HepG2 (cell line): ENCODE results near the gene TBXA2R. TPM values are rescaled to one million over a fixed set of nuclear protein-coding genes. Genes with fewer than 3 reads are reported as not detected.
A peak's percentile ranks its signal among the peaks of the same experiment; 100 is the strongest.

Experiments
- ATAC-seq: fragments of 200-7000 bp; cut with Tn5 transposase; 3 replicates; pipeline ENCODE4 v1.9.1; 2020; ENCODE audit warnings: mild to moderate bottlenecking, moderate library complexity
- BruUV-seq: library from RNA; stranded (reverse); fragments of 400-500 nt; replicated peaks from 2 replicates; lab custom pipeline; 2021; lab: Mats Ljungman, UMichigan
- CTCF ChIA-PET: fragments of 300-600 bp; formaldehyde crosslinking; extraction: SDS; loops from one replicate; lab custom pipeline; 2021; ENCODE audit warnings: low total read pairs, inconsistent platforms, low intra/inter-chr PET ratio; lab: Yijun Ruan, JAX
- POLR2A ChIA-PET: fragments of 350-600 bp; sonication (Branson Sonifier 250); formaldehyde crosslinking; loops from one replicate; lab custom pipeline; 2020; ENCODE audit warnings: antibody characterized with exemption, inconsistent platforms; lab: Yijun Ruan, JAX
- DNase-seq: peaks from one replicate; pipeline ENCODE4 v3.0.0-alpha.2; 2015; ENCODE audit warnings: low spot score
- FAIRE-seq: peaks from 3 replicates; lab custom pipeline; 2011; peaks lifted over from hg19 to GRCh38; lab: Jason Lieb, UNC
- H2AFZ ChIP-seq: one replicate; pipeline ENCODE4 v1.6.1; 2011; ENCODE audit warnings: low read length, inconsistent platforms
- H3K27ac ChIP-seq: fragments of 300-600 bp; 3 replicates; pipeline ENCODE4 v1.8.0; 2011; ENCODE audit warnings: mixed run types, mild to moderate bottlenecking, mixed read lengths, low read length, inconsistent platforms; ENCODE audit not compliant: insufficient read depth; ENCODE audit errors: extremely low read length
- H3K27me3 ChIP-seq, 2 experiments: fragments of 200-600 bp in 1 of 2; 2 replicates in 1 of 2; 3 replicates in 1 of 2; pipeline versions ENCODE4 v1.6.0 to v1.8.0; 2011; ENCODE audit warnings: low read length in 2 of 2, mild to moderate bottlenecking in 2 of 2, moderate library complexity in 2 of 2, inconsistent platforms in 1 of 2; ENCODE audit not compliant: insufficient read depth in 2 of 2, control insufficient read depth in 1 of 2
- H3K36me3 ChIP-seq, 2 experiments: fragments of 200-600 bp in 1 of 2; replicated peaks in 1 of 2; 2 replicates in 1 of 2; 3 replicates in 1 of 2; pipeline versions ENCODE4 v1.5.1 to v1.8.0; 2011; ENCODE audit warnings: low read length in 2 of 2, inconsistent platforms in 1 of 2; ENCODE audit not compliant: insufficient read depth in 2 of 2, control insufficient read depth in 1 of 2
- H3K4me1 ChIP-seq: 2 replicates; pipeline ENCODE4 v1.5.1; 2012; ENCODE audit warnings: low read length, inconsistent platforms; ENCODE audit not compliant: insufficient read depth
- H3K4me2 ChIP-seq: 2 replicates; pipeline ENCODE4 v1.6.0; 2011; ENCODE audit warnings: low read depth, low read length, inconsistent platforms
- H3K4me3 ChIP-seq, 3 experiments: fragments of 200-600 bp in 1 of 3; sonication (generic), shearing (Covaris generic) in 1 of 3; replicated peaks in 1 of 3; 2 replicates each; pipeline ENCODE4 v1.5.1; 2011 to 2016; ENCODE audit warnings: low read length in 3 of 3, inconsistent platforms in 2 of 3, low read depth in 2 of 3, mild to moderate bottlenecking in 2 of 3, control low read depth in 1 of 3, mixed read lengths in 1 of 3; ENCODE audit not compliant: insufficient read depth in 1 of 3
- H3K79me2 ChIP-seq: one replicate; pipeline ENCODE4 v1.6.1; 2011; ENCODE audit warnings: low read length, inconsistent platforms; ENCODE audit not compliant: insufficient read depth
- H3K9ac ChIP-seq: 2 replicates; pipeline ENCODE4 v1.6.0; 2011; ENCODE audit warnings: mild to moderate bottlenecking, low read depth, low read length, inconsistent platforms; ENCODE audit not compliant: insufficient read depth
- H3K9me3 ChIP-seq: 2 replicates; pipeline ENCODE4 v1.5.1; 2012; ENCODE audit warnings: mild to moderate bottlenecking, low read length
- H4K20me1 ChIP-seq: 2 replicates; pipeline ENCODE4 v1.6.0; 2011; ENCODE audit warnings: inconsistent platforms, mild to moderate bottlenecking, low read length, moderate library complexity; ENCODE audit not compliant: insufficient read depth
- ELF4 ChIP-seq: sonication (generic); formaldehyde crosslinking; IDR thresholded peaks from 2 replicates; pipeline ENCODE4 v1.5.0; 2020; ENCODE audit warnings: missing genetic modification reagents, mild to moderate bottlenecking, moderate library complexity, borderline replicate concordance
- MAFG ChIP-seq: sonication (generic); formaldehyde crosslinking; IDR thresholded peaks from 2 replicates; pipeline ENCODE4 v1.5.1; 2020; ENCODE audit warnings: mild to moderate bottlenecking, missing genetic modification reagents
- MTA1 ChIP-seq: sonication (generic); formaldehyde crosslinking; IDR thresholded peaks from 2 replicates; pipeline ENCODE4 v1.4.0; 2020; ENCODE audit warnings: missing genetic modification reagents, mild to moderate bottlenecking, borderline replicate concordance
- NONO ChIP-seq, 2 experiments: fragments of 450-650 bp in 1 of 2; sonication (generic) in 1 of 2; formaldehyde crosslinking in 1 of 2; IDR thresholded peaks in 1 of 2; conservative IDR thresholded peaks in 1 of 2; 2 replicates each; pipeline versions ENCODE4 v1.6.1 to v1.8.0; 2017 to 2022; ENCODE audit warnings: mild to moderate bottlenecking in 1 of 2, missing genetic modification reagents in 1 of 2, moderate library complexity in 1 of 2
- PAWR ChIP-seq: sonication (generic); formaldehyde crosslinking; IDR thresholded peaks from 2 replicates; pipeline ENCODE4 v1.4.0; 2020; ENCODE audit warnings: missing genetic modification reagents, mild to moderate bottlenecking, borderline replicate concordance
- ZEB1 ChIP-seq: IDR thresholded peaks from 2 replicates; pipeline ENCODE4 v1.6.1; 2012; ENCODE audit warnings: mild to moderate bottlenecking, low read depth, inconsistent platforms; ENCODE audit not compliant: insufficient replicate concordance
- ZFP36 ChIP-seq: fragments of 150-350 bp; IDR thresholded peaks from 2 replicates; pipeline ENCODE4 v1.6.1; 2018; ENCODE audit warnings: borderline replicate concordance, low read length, low read depth; ENCODE audit not compliant: partially characterized antibody
- WGBS: methylation state at CpG from one replicate; pipeline ENCODE4 v1.1.6; 2017; ENCODE audit warnings: low lambda C conversion rate; 5-methylcytosine and 5-hydroxymethylcytosine counted together
- in situ Hi-C: cut with HindIII; loops from 2 replicates; pipeline ENCODE4 v1.10.0; 2017; ENCODE audit warnings: low pct_unique_long_range_greater_than_20kb; ENCODE audit not compliant: extremely low pct_ligation_motif_present
- intact Hi-C: fragments of 100-400 bp; cut with micrococcal nuclease; formaldehyde crosslinking; loops from one replicate; pipeline ENCODE4 v1.10.0; 2022; ENCODE audit not compliant: unreplicated experiment
- polyA plus RNA-seq, 8 experiments: library from polyadenylated mRNA; depleted of rRNA in 3 of 8; stranded (reverse) in 7 of 8; unstranded in 1 of 8; fragments of >200 nt; fragmentation: Illumina TruSeq in 4 of 8; extraction: Trizol in 4 of 8; gene quantifications; 2 replicates each; pipeline versions ENCODE4 v1.2.1 to v1.2.3, GENCODE V29; 2011 to 2016; ENCODE audit warnings: low read depth in 4 of 8, missing spikeins in 1 of 8, mixed read lengths in 1 of 8; ENCODE audit not compliant: insufficient read depth in 1 of 8
- total RNA-seq, 5 experiments: library from RNA; depleted of rRNA; stranded (reverse); fragments of >200 nt; fragmentation: Illumina TruSeq; extraction: Trizol; gene quantifications; 2 replicates each; pipeline ENCODE4 v1.2.3, GENCODE V29; 2016; ENCODE audit warnings: low read depth in 1 of 5

Gene TBXA2R
- total and polyA plus RNA-seq, 2 of the 13 experiments (the other 11 are each of a cell fraction or from before 2014, with no cell fraction given) = 0.09 TPM; not detected in 1

DNA sequence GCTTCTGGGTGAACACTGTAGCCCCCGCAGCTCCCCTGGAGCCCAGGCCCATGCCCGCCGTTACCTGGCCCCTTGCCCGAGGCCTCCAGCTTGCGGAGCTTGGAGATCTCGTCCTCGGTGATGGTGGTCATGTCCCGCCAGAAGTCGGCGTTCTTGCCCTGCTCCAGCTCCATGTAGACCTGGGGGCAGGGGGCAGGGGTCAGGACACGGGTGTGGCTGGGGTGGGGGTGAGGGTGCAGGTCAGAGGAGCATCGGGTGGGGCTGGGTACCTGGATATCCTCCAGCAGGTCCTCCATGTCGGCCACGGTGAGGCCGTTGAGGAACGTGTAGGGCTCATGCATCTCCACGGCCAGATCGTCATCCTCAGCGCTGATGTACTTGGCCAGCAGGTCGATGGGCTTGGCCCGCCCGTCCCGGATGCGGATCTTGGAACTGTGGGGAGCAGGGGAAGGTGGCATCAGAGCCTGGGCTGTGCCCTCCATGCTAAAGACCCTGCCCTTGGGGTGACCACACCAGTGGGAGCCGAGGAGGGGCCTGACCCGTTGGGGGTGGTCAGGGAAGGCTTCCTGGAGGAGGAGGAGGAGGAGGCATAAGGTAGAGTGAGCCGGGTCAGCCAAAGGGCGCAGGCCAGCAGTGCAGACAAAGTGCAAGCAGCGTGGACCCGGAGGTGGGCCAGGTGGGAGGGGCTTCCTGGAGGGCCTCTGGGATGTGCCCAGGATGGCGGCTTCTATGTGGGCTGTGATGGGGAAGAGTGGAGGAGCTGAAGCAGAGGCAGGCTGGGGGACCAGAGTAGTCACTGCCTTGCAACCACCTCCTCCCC is 12.3 kb upstream of the TBXA2R start:
- H4K20me1 ChIP-seq = no peaks in the 10 kb centered on the region
- FAIRE-seq (no peak), ATAC-seq (no peak), DNase-seq (no peak)
- no peaks in the 10 kb centered on the region for H3K79me2 ChIP-seq
- no peak overlapping the region for H3K4me2 ChIP-seq
- H3K9me3 ChIP-seq = no peaks in the 10 kb centered on the region
- H3K27ac ChIP-seq = no peak overlapping the region
- H3K9ac ChIP-seq = no peak overlapping the region
- peaks cover 5 to 6% of the 10 kb centered on the region in 2 experiments; a peak in 2 of 5 replicates for H3K36me3 ChIP-seq
- ChIA-PET CTCF (interaction anchor here (1.2 kb wide), 1 partner anchor 19 kb away, joined by 5 read pairs; no protein-coding TSS in a partner anchor), POLR2A (no interaction called here)
- no peak overlapping the region for H3K4me3 ChIP-seq
- in situ Hi-C loops = no loop called here
- H2AFZ ChIP-seq = no peak overlapping the region
- no peaks in the 10 kb centered on the region for H3K4me1 ChIP-seq
- no TSS peak for BruUV-seq
- WGBS = 95% methylated on average over 11 of the region's 31 CpGs
- intact Hi-C loops = no loop called here
- H3K27me3 ChIP-seq = no peaks in the 10 kb centered on the region
- peak; percentile 40 for TF ChIP-seq ZFP36
- TF ChIP-seq PAWR (CRISPR knock-in tag) = no peak
- TF ChIP-seq MTA1 (CRISPR knock-in tag) = no peak
- TF ChIP-seq MAFG (CRISPR knock-in tag) = peak; percentile 1; the same call in 1 of the 2 replicates
- no peak for TF ChIP-seq ZEB1
- TF ChIP-seq ELF4 (CRISPR knock-in tag) = no peak
- no peak for TF ChIP-seq NONO (IDR thresholded peaks at IDR 0.05)
- no peak for TF ChIP-seq NONO (CRISPR knock-in tag; conservative IDR thresholded peaks at IDR 0.05)
